SH-SY5Y (cell line): ENCODE measurements around the gene RUFY4.

ENCODE experiments used
- GATA2 ChIP-seq: IDR thresholded peaks from 2 replicates; pipeline ENCODE4 v1.6.1; 2011; ENCODE audit warnings: mild to moderate bottlenecking, low read depth, low read length
- GATA3 ChIP-seq: IDR thresholded peaks from 2 replicates; pipeline ENCODE4 v1.6.1; 2011; ENCODE audit warnings: low read depth, mild to moderate bottlenecking, low read length, moderate library complexity

DNA sequence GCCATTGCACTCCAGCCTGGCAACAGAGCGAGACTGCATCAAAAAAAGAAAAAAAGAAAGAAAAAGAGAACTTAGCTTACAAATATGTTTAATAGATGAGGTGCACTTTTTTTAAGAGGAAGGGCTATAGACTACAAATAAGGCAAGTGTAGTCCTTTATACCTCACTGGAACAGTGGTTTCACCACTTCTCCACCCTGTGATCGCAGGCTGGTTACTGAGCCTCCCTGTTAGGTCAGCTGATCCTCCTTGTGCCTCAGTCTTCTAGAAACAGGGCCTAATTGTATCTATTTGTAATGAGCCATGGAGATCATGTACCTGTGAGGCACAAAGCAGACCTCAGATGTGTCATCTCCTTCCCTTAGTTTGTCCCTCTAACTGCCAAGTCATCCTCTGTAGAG lies 61.3 kb downstream of the RUFY4 start:
- TF ChIP-seq GATA3 (no peak), GATA2 (no peak)
